Fibroblast of skin of right quadriceps (primary cell): Measurements from ENCODE around the gene USP49.

Experiments used
- DNase-seq: peaks from one replicate; pipeline ENCODE4 v3.0.0-alpha.2; 2013

The USP49 gene

GRCh38 chr6:41805830-41806774 is 89.1 kb downstream of the USP49 start:
- no peak for DNase-seq

- DNase-seq, result no peak
Measured at GRCh38 chr6:41801380-41801779, 93.8 kb downstream of the USP49 start.

- no peak for DNase-seq
Measured at GRCh38 chr6:41799559-41799911, 95.6 kb downstream of the USP49 start.

GRCh38 chr6:41798901-41799558 is 96.1 kb downstream of the USP49 start:
- DNase-seq, result no peak

- DNase-seq, result no peak
Measured at GRCh38 chr6:41796474-41796873, 98.7 kb downstream of the USP49 start.

DNA sequence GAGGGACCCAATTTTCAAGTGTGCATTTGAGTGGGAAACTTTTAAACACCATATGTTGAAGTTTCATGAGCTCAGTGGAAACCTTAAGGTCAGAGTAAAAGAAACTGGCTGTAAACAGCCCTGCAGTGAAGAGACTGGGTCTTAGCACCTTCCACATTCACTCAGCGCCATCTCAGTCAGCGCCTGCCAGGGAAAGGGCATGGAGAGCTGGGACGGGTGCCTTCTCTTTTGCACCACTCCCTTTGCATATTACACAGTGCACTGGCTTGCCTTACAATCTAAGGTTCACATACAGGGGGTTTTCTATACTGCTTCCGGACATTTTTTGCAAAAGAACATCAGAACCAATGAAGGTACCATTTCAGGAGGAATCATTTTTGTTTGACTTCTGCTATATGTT is 103.2 kb downstream of the USP49 start:
- DNase-seq, result no peak

- DNase-seq, result no peak
Measured at GRCh38 chr6:41791305-41791704, 103.9 kb downstream of the USP49 start.

DNA sequence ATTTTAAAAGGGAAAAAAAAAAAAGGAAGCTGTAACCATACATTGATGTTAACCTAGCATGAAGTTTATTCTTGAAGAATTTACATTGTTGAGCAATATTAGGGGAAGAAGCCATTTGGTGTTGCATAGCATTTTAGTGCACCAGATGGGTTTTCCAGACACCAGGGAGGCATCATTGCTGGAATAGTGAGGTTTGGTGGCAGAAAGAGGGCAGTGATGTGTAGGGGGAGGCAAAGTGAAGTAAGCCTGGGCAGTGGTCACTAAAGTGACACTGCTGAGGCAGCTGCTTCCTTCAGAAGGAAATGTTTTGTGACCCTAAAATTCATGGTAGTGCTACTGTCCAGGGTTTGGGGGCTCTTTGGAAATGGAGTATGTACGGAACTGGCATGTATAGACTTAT is 105.1 kb downstream of the USP49 start:
- no peak for DNase-seq

GRCh38 chr6:41789390-41789724 is 105.8 kb downstream of the USP49 start:
- DNase-seq, result no peak

DNA sequence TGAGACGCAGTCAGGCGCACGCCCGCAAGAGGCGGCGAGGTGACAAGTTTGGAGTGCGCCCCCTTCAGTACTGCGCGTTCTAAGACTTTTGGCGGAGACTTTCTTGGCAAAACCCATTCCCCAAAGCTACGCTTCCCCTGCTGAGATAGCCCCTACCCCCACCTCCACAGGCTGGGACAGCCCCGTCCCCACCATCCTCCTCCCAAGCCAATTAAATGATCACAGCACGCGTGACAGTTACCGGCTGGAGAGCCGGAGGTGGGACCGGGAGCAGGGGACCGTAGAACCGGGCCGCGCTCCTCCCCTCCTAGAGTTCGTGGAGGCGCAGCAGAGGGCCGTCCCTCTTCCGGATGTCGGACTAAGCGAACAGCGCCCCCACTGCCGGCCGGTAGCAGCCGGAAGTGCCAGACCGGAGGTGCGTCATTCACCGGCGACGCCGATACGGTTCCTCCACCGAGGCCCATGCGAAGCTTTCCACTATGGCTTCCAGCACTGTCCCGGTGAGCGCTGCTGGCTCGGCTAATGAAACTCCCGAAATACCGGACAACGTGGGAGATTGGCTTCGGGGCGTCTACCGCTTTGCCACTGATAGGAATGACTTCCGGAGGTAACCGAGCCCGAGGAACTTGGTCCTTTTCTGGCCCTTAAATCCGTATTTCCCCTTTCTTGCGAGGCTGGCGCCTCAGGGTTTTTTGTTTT is 107.8 kb downstream of the USP49 start, which contains the start of gene TOMM6:
Gene TOMM6 (plus strand): TSS at position 476 of the 699 bp plus-strand sequence. CDS start 4 bp downstream, at position 480.
- peak; percentile 93 for DNase-seq

DNA sequence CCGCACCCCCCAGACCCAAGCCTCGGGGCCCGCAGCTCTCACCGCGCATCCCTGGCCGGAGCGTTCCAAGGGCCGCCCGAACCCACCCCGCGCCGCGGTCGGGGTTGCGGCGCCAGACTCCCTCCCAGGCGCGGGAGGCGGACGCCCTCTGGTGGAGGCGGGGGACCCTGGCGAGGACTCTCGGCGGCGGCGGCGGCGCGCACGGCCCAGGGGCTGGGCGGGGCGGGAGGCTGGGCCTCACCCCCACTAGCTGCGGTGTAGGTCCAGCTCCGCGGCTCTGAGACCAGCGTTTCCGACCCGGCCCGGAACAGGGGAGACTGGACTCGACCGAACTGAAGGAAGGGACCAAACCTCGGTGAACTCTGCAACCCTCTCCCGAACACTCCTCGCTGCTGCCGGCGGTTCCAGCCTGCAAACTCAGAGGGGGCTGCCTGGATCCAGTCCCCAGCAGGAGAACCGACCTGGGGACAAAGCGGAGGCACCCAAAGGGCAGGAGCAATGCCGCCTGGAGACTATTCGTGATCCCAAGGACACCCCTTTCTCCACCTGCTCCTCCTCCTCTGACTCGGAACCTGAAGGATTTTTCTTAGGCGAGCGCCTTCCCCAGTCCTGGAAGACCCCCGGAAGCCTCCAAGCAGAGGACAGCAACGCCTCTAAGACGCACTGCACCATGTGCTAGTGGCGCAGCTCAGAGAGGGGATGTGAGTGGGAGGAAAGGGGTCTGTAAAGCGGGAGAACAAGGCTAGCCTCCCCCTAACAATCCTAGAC is 108.5 kb downstream of the USP49 start:
- peak; percentile 79 for DNase-seq

DNA sequence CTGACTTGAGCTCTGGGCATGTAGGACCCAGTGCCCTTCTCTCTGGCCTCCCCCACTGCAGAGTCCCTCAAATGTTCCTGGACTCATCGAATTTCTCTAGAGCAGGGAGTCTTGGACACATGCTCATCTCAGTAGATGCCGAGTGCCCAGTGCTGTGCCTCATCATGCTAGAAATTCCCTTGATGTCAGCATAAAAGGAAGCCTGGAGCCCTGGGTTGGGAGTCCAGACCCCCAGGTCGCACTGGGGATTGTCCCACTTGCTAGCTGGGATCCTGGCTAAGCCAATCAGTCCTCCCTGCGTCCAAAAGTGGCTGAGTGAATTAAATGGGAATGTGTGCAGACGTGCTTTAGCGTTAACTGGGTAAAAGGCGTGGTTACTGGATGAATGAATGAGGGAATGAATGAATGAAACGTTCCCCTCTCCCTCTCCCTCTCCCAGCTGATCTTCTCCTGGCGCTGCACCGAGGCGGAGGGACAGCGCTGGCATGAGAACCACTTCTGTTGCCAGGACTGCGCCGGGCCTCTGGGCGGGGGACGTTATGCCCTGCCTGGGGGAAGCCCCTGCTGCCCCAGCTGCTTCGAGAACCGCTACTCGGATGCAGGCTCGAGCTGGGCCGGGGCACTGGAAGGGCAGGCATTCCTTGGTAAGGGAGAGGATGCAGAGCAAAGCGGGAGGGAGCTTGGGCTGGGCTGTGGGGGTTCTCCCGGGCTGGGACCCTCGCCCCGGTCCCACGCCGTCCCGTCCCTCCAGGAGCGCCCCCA is 109.3 kb downstream of the USP49 start:
- DNase-seq, result peak; percentile 16

- DNase-seq, result no peak
Measured at GRCh38 chr6:41785254-41785653, 109.9 kb downstream of the USP49 start.

- no peak for DNase-seq
Measured at GRCh38 chr6:41784581-41785171, 110.5 kb downstream of the USP49 start.

GRCh38 chr6:41783106-41783780 is 111.9 kb downstream of the USP49 start:
- DNase-seq, result no peak

DNA sequence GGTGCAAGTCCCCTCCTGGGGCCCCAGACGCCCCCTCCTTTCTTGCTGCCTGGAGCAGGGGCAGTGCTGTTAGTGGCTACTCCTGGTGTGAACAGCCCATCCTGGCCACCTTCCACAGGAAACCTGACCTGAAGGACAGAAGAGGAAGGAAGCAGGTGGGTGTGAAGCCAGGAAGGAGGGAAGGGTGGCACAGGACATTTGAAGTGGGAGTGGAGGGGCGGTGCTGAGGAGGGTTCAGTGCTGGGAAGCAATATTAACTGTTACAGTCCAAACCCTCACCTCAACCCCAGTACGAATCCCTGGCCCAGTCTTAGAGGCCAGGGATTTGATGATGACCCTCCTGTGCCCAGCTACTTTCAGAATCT is 113.8 kb downstream of the USP49 start:
- DNase-seq, result no peak

GRCh38 chr6:41780551-41781365 is 114.4 kb downstream of the USP49 start, which contains the start of gene PRICKLE4:
PRICKLE4 (plus strand) TSS chr6:41780782; CDS start chr6:41783474, 2,692 bp downstream.
- no peak for DNase-seq

- DNase-seq, result peak; percentile 92
Measured at GRCh38 chr6:41779788-41780550, 115.2 kb downstream of the USP49 start, which contains the start of gene FRS3. FRS3 (minus strand) TSS chr6:41779900; CDS start chr6:41776987, 2,913 bp downstream.

- no peak for DNase-seq
Measured at GRCh38 chr6:41779336-41779735, 115.8 kb downstream of the USP49 start.
